ENCODE measurements around the gene IFITM5.

DNA sequence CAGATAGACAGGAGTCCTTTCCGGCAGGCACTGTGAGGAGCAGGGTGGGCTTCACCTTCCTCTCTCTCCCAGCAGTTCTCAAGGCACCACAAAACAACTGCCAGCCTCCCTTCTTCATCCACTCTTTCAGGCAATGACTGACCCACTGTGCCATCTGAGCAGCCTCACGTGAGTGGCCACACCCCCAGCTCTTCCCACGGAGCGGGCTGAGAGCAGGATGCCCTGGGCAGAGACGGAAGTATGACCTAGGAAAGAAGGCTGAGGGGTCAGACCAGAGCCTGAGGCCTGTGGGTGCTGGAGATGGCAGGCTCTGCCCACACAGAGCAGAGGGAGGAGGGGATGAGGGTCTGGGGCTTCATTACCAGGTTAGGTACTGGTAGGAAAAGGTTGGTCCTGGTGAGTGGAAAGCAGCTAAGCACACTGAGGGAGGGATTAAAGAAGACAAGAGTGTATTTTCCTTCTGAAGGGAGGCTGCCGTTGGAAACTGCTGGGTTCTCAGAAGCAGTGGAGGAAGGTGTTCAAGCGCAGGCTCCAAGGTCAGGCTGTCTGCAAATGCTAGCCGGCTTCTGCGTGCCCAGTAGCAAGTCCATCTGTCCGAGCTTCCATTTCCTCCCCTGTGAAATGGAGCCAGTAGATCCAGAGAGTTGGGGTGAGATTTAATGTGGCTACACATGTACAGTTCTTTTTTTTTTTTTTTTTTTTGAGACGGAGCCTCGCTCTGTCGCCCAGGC lies 16.5 kb downstream of the IFITM5 start:
- TF ChIP-seq, protein P1, sequence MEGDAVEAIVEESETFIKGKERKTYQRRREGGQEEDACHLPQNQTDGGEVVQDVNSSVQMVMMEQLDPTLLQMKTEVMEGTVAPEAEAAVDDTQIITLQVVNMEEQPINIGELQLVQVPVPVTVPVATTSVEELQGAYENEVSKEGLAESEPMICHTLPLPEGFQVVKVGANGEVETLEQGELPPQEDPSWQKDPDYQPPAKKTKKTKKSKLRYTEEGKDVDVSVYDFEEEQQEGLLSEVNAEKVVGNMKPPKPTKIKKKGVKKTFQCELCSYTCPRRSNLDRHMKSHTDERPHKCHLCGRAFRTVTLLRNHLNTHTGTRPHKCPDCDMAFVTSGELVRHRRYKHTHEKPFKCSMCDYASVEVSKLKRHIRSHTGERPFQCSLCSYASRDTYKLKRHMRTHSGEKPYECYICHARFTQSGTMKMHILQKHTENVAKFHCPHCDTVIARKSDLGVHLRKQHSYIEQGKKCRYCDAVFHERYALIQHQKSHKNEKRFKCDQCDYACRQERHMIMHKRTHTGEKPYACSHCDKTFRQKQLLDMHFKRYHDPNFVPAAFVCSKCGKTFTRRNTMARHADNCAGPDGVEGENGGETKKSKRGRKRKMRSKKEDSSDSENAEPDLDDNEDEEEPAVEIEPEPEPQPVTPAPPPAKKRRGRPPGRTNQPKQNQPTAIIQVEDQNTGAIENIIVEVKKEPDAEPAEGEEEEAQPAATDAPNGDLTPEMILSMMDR (IDR thresholded peaks at IDR 0.05; ENCODE audit: low read depth, low read length): no peak
- no peak for TF ChIP-seq EZH2phosphoT487 (IDR thresholded peaks at IDR 0.05; ENCODE audit: low read depth)
